ENCODE results near the gene RNPS1.

Gene RNPS1

GRCh38 chr16:2234813-2235170, 33.1 kb downstream of the RNPS1 start:
- no peak for DNase-seq

- DNase-seq: no peak
Observed at GRCh38 chr16:2233872-2234812, 33.8 kb downstream of the RNPS1 start.

GRCh38 chr16:2233046-2233775, 34.7 kb downstream of the RNPS1 start:
- DNase-seq: no peak

- DNase-seq: no peak
Observed at GRCh38 chr16:2232094-2232990, 35.6 kb downstream of the RNPS1 start.

DNA sequence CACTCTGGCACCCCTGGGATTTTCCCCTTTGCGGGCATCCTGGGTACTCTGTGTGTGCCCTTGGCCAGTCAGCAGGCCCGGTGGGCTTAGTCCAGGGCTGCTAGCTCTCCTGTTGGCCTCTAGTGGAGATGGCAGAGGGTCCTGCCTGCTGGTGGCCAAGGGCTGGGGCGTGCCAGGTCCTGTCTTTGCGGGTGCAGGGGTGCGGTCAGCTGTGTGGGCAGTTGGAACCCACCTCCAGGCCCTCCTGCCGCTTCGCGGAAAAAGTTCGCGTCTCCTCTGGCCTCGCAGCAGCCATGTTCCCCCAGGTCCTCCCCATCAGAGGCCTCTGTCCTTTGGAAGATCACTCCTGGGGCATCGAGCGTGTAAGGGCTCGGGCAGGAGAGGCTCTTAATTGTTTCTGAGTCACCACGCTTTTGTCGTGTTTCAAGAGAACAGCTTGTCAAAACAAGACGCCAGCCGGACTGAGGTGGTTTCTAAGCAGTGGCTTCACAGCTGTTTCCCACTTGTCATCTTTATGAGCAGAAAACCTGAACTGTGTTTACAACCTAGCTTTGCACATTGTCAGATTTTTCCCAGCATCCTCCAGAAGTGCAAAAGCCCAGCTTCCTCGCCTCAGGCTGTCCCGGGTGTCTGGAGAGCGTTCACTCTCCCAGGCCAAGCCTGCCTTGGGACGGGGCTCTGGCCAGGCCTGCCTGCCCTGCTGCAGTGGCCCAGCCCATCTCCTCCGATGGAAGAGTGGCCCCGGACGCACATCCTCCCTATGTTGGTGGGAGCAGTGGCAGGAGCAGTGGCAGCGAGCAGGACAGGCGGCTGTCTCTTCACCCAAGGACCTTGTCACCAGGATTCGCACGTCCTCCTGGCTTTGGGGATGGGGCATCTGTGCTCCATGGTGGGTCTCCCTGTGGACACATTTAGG, 36.7 kb downstream of the RNPS1 start:
- DNase-seq: no peak

GRCh38 chr16:2230376-2230775, 37.5 kb downstream of the RNPS1 start:
- DNase-seq: no peak

- DNase-seq: no peak
Observed at GRCh38 chr16:2229632-2230250, 38.2 kb downstream of the RNPS1 start.

- no peak for DNase-seq
Observed at GRCh38 chr16:2229091-2229490, 38.8 kb downstream of the RNPS1 start.

GRCh38 chr16:2228161-2228824, 39.6 kb downstream of the RNPS1 start:
- no peak for DNase-seq

DNA sequence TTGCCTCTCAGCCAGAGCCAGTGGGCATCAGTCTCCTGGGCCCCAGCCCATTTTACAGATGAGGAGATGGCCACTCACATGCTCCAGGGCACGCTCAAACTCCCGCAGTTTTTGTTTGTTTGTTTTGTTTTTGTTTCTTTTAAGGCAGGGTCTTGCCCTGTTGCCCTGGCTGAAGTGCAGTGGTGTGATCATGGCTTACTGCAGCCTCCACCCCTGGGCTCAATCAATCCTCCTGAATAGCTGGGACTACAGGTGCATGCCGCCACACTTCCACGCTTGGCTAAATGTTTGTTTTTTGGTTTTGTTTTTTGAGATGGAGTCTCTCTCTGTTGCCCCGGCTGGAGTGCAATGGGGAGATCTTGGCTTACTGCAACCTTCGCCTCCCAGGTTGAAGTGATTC, 41.0 kb downstream of the RNPS1 start:
- DNase-seq: no peak

- DNase-seq: no peak
Observed at GRCh38 chr16:2226245-2226793, 41.6 kb downstream of the RNPS1 start.

- no peak for DNase-seq
Observed at GRCh38 chr16:2223942-2224486, 43.9 kb downstream of the RNPS1 start.

DNA sequence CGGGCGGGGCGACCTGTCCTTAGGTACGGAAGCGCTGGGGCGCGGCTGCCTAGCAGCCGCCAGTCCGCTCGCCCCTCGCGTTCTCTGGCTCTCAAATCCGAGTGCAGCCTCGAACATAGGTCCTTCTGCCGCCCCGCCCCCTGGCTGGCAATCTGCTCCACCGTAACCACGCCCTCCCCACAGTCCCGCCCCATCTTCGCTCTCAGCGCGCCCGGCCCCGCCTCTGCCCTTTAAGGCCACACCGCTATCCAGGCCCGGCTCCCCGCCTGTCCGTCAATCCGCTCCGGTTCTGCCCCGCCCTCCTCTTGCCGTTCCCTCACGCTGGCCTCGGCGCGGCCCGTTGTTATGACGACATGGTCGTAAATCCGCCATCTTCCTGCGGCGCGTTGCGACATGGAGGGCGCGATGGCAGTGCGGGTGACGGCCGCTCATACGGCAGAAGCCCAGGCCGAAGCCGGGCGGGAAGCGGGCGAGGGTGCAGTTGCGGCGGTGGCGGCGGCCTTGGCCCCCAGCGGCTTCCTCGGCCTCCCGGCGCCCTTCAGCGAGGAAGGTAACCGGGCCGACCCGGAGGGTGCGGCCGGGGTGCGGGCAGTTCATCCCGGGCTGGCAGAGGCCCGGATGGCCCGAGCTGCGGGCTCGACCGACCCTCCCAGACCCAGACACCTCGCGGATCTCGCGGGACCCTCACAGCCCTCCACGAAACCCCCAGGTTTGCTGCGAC, 44.5 kb downstream of the RNPS1 start, which contains the start of gene E4F1:
TSS of gene E4F1 (plus strand) at position 371 of the 721 bp plus-strand sequence. CDS start at position 394, 23 bp downstream.
- peak; percentile 97 for DNase-seq

DNA sequence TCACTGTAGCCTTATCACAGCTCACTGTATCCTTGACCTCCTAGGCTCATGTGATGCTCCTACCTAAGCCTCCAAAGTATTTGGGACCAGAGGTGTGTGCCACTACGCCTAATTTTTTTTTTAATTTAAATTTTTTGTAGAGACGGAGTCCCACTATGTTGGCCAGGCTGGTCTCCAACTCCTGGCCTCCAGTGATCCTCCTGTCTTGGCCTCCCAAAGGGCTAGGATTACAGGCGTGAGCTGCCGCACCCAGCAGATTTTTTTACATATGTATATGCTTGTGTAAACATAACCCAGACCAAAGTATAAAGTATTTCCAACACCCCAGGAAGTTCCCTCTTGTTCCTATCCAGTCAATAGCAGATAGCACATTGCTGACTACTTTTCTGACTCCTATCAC, 51.6 kb downstream of the RNPS1 start:
- no peak for DNase-seq

DNA sequence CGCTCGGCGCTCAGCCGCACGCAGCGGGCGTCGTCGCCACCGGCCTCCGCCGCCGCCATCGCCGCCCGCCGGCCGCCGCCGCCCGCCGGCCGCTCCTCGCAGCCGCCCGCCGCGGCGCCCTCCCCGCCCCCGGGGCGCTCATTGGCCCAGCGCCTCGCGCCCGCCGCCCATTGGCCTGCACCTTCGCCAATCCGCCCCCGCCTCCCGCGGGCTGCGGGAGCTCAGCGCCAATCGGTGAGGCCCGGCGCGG, 53.3 kb downstream of the RNPS1 start, which contains the start of gene PGP:
TSS of gene PGP (minus strand) at position 122 of the 250 bp plus-strand sequence. CDS start at position 59, 63 bp downstream.
- DNase-seq: no peak

GRCh38 chr16:2213817-2214718, 53.9 kb downstream of the RNPS1 start:
- DNase-seq: no peak

DNA sequence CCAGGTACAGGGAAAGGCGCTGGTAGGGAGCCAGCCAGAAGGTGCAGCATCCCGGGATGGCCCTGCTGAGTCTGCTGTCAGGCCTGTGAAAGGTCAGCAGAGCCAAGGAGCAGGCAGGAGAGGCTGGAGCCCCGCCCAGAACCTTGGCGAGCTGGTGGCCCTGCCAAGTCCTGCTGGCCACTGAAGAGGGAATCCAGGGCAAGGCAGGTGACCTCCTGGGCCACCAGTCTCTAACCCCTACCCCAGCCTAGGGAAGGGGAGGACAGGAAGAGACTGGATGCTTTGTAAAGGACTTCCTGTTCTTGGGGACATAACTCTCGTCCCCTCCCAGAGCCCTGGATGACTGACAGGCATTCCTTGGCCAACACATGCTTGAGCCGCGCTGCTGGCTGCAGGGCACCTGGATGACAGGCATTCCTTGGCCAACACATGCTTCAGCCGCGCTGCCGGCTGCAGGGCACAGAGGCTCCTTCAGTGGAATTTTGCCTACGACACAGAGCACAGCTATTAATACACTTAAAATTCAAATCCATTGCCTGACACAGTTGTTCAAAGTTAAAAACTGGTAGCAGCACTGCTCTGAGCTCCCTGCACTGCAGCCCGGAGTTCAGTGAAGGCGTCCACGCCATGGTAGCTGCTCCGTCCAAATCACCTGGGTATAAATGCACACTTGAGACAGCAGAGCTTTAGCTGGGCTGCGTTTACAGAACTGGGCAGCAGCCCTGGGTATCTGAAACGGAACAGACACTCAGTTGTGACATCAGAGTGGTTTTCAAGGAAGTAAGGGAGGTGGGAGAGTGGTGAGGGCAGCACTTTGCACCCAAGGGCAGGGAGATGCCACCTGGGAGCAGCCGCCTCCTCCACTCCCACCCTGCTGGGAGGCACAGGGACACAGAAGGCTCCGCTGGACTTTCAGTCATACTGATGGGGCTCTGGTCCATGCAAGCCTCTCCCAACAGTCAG, 55.3 kb downstream of the RNPS1 start:
- no peak for DNase-seq

Data from effector CD4-positive, alpha-beta T cell (primary cell).